CD4-positive, alpha-beta T cell treated with Interleukin-10 for 1 hour (primary cell): Measurements from ENCODE around the gene GPR107.

Experiments
- DNase-seq: peaks from one replicate; pipeline ENCODE4 v3.0.0-alpha.2; 2020

GPR107 gene

DNA sequence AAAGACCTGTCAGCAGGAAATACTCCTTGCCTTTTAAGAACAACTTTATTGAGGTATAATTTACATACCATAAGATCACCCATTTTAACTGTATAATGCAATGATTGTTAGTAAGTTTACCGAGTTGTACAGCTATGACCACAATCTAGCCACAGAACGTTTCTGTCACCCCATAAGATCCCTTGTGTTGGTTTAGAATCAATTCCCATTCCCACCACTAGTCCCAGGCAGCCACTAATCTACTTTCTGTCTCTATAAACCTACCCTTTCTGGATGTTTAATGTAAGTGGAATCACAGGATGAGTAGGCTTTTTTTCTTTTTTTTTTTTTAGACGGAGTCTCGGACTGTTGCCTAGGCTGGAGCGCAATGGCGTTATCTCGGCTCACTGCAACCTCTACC is 4.4 kb downstream of the GPR107 start:
- DNase-seq = peak; percentile 18

DNA sequence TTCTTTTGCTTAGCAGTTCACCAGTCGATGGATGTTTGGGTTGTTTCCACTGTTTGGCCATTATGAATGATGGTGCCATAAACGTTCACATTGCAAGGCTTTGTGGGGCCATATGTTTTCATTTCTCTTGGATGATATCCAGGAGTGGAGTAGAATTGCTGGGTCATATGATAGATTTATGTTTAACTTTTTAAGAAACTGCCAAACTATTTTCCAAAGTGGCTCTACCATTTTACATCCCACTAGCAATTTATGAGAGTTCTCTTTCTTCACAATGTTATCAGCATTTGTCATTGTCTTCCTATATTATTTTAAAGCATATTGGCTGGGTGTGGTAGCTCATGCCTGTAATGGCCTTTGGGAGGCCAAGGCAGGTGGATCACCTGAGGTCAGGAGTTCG is 5.2 kb downstream of the GPR107 start:
- DNase-seq = no peak

DNA sequence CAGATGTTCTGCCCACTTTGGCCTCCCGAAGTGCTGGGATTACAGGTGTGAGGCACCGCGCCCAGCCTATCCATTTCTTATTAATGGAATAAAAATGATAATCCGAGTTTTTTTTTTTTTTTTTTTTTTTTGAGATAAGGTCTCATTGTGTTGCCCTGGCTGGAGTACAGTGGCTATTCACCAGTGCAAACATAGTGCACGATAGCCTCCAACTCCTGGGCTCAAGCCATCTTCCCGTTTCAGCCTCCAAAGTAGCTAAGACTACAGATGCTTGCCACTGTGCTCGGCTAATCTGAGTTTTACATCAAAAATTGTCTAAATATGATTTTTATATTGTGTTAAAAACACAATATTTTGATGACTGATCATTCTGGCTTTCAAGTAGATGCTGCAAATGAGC is 6.6 kb downstream of the GPR107 start:
- DNase-seq = no peak

DNA sequence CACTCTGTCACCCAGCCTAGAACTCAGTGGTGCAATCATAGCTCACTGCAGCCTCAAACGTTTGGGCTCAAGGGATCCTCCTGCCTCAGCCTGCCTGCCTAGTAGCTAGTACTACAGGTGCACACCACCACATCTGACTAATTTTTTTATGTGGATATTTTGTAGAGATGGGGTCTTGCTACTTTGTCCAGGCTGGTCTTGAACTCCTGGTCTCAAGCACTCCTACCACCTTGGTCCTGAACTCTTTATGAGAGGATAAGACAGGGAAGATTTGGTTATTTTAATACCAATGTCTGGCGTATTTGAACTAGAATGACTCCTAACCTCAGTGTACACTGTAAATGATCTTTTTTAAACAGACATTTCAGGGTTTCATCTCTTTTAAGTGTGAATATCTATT is 9.0 kb downstream of the GPR107 start:
- DNase-seq = no peak

DNA sequence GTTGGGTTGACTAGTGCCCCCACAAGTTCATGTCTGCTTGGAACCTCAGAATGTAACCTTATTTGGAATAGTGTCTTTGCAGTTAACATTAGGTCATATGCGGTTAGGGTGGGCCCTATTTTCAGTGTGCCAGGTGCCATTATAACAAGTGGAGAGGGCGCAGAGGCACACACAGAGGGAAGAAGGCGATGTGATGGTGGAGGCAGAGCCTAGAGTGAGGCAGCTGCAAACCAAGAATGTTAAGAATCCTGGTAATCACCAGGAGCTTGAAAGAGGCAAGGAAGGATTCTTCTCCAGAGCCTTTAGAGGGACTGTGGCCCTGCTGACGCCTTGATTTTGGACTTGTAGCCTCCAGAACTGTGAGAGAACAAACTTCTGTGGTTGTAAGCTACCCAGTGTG is 10.9 kb downstream of the GPR107 start:
- DNase-seq = no peak

DNA sequence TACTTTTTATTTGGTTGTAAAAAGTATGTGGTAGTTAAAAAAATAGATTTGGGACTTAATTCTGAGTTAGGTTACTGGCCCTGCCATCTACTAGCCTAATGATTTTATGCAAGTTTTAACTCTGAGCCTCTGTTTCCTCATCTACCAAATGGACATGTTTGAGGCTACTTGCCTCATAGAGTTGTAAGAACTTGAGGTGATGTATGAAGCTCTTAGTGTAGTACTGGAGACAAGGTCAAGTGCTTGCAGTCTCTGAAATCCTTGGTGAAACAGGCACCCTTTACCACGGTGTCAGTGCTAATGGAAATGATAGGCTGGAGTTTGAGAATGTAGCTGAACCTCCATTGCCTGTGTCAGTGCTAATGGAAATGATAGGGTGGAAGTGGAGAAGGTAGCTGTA is 15.3 kb downstream of the GPR107 start:
- DNase-seq = no peak

DNA sequence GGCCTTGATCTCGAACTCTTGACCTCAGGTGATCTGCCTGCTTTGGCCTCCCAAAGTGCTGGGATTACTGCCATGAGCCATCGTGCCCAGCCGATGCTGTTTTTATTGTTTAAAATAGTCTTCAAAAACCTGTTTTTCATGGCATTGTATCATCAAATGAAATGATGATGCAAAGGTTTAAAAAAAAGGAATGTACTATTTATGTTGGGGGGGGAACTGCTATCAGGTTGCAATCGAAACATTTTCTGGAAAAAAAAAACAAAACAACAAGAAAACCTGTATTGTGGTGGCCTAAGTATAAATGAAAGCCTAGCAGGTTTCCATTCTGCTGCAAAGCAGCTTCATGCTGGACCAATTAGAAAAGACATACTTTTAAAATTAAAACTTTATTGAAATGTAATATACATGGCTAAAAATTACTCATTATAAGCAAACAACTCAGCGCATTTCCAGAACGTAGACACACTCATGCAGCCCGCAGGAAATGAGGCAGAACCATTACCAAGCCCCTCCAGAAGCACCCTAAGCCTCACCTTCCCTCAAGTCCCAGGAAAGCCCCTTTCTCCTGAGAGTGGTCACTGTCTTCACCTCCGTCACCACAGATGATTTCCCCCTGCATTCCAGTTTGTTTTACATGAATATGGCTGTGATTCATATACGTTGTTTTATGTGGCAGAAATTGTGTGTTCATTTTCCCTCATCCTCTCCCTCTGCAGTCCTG is 19.0 kb downstream of the GPR107 start:
- DNase-seq = no peak

DNA sequence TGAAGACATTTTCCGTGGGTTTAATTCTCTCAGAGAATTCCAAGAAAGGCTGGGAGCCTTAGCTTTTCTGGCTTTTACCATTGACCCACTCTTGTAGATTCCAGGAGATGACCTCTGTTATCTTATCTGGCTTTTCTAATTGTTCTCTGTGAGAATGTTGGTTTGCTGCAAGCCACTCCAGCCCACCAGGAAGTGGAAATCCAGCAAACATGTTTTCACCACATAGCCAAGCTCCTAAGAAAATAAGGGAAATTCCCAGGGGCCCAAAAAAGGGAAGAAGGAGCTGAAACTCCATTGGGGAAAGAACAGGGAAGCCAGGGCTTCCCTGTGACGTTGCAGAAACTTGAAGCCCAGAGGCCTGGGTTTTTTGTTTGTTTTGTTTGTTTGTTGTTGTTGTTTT is 19.7 kb downstream of the GPR107 start:
- DNase-seq = no peak

DNA sequence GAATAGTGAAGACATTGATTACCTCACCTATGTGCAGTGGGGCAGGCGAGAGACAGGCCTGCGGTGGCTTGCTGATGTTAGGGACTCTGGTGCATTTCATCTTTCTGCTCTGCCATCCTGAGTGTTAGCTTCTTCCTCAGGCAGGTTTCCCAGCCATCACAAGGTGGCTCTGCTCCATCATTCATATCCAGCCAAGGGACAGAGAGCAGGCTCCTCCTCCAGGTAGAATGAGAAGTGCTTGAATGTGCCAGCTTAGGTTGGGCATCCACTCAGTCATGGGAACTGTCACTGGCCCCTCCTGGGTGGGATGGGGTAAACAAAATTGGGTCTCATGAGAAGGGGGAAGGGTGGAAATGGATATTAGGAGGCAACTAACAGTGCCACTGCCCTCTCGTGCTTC is 24.8 kb downstream of the GPR107 start:
- DNase-seq = no peak

DNA sequence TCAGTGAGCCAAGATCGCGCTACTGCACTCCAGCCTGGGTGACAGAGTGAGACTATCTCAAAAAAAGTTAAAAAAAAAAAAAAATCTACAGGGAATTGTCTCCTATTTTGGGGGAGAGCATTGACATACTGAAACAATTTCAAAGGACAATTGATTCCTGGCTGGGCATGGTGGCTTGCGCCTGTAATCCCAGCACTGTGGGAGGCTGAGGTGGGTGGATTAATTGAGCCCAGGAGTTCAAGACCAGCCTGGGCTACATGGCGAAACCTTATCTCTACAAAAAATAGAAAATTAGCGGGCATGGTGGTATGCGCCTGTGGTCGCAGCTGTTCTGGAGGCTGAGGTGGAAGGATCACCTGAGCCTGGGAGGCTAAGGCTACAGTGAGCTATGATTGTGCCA is 30.6 kb downstream of the GPR107 start:
- DNase-seq = no peak

DNA sequence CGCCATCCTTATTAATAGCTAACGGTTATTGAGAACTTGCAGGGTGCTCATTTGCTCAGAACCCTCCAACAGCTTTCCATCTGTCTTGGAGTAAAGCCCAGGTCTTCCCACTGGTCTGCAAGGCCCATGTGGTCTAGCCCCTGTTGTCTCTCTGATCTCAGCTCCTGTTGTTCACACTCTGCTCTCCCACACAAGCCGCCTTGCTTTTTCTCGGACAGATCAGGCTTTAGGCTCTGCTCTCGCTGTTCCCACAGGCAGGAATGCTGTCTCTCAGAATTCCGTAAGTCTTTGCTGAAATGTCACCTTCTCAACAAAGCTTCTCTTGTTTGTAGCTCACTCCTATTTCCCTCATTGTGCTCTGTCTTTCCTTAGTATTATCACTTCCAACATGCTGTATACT is 34.3 kb downstream of the GPR107 start:
- no peak for DNase-seq

DNA sequence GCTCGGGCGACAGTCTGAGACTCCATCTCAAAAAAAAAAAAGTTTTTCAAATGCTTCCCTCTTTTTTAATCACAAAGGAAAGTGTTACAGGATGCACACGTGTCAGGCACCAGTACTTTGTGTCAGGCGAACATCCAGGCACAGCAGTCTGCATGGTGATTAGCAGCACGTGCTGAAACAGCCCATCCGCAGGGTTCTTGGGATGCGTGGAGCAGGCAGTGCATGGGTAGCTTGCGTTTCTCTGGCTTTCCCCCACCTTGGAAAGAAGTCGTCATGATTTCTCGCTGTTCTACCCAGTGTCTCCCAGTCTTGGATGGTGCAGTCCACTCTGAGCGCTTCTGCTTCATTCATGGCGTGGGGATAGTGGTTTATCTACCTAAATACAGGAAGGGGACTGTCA is 35.4 kb downstream of the GPR107 start:
- no peak for DNase-seq

DNA sequence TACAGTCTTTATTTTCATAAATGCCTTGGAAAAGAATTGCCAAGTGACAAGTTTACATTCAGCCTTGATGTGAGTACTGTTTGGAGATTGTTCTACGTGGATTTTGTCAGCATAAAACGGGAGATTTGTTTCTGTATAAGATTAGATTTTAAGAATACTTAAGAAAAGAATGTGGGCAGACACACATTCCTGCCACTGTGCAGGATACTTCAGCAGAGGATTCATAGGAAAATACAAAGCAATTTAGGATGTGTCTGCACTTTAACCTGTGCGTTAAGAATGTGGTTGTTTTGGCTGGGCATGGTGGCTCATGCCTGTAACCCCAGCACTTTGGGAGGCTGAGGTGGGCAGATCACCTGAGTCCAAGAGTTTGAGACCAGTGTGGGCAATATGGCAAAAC is 37.2 kb downstream of the GPR107 start:
- no peak for DNase-seq

DNA sequence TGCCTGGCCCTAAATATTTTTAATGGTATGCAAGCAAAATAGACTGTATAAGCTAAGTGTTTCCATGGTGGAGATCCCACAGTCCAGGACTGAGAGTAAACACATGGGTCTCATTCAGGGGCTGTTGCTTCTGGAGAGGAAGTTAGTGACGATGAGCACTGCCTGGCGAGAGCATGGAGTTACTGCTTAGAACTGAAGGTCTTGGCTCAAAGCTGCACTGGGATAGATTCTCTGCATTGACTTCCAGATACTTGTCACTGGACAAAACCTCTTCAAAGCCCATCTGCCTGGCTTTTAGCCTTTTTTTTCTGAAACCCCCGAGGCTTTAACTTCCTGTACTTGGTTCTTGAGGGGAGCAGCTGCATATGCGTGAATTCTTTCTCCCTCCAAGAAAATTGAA is 39.2 kb downstream of the GPR107 start:
- DNase-seq = no peak

DNA sequence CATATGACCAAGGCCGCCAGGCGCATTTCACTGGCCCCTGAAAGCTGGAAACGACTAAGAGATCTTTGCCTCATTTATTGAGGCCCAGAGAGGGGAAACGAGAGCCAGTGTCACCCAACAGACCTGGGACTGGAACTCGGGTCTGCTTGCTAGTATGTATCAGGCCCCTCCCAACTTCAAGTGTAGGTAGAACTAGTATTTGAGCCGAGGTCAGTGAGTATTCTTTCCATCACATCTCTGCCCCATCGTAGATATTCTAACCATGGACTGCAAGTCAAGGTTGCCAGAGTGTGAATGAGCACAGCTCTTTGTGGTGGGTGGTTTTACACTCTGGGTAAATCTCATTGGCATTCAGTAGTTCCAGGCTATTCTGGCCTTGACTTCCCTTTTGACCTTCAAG is 42.2 kb downstream of the GPR107 start:
- no peak for DNase-seq

DNA sequence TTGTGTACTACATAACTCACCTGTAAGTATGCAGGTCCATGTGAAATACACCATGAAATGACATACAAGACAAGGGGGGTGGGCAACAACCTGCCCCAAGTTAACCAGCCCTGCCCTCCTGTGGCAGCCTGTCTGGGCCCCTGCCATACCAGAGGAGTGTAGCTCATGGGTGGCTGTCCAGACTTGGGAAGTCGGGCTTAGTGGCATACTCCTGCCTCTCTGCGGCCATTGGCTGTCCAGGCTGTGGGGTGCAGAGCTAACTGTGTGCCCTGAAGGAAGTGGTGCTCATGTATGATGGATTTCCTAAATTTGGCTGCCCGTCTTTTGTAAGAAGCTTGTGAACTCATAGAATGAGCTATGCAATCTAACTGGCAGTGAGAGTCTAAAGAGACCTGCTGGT is 47.0 kb downstream of the GPR107 start:
- DNase-seq = no peak

DNA sequence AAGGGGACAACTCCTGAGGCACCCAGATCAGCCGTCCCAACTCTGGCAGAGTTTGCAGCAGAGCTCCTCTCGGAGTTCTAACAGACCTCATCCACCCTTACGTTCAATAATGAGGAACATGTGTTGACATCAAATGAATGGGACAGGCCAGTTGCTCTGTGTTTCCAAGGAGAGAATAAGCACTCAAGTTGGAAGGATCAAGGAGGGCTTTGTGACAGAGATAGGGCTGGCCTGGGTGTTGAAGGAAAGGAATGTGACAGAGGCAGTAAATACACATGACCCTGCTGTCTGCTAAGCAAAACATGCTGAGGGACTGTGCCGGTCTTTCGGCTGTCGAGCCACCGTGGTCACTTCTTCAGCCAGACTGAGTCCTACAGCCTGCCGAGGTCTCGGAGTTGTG is 48.2 kb downstream of the GPR107 start:
- DNase-seq = no peak

DNA sequence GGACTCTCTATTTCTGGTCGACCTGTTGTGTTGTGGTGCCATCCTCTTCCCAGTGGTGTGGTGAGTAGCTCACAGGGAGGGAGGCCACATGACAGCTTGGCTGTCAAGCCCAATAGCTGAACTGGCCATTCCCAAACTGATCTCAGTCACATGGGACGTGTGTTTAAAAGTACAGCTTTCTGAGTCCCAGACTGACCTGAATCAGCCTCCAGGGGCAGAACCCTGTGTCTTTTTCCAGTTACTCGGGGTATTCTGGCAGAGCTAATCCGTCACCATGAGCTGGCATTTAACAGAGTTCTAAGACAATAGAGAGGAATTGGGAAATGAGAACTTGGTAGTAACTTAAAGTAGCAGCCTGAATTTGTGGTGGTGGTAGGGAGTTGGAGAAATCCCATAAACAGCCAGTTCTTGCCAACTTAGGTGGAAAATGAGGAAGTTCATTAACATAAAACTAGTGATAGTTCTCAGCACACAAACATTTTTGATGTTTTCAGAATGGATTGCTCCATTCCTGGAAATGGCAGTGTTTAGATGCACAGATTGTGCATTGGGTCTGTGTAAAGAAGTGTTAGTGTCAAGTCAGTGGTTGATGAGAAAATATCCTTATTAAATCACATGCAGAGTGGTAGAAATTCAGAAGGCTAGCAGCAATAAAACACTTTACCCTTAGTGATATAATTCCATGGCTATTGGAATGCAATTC is 50.9 kb downstream of the GPR107 start:
- no peak for DNase-seq

DNA sequence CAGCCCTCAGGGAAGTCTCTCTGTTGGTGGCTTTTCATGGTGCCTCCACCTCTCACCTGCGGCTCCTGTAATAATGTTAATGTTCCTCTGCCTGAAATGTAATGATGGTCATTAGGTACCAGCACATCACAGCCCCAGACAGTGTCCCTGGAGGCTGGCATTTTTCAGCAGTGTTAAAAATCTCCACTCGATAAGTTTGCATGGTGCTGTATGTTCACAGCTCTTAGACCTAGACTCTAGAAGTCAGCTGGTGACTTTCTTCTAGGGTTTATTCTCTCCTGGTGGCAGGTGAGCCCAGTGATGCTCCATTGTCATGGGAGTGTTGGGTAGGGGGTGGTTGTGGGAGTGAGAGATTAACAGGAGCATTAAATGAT is 53.1 kb downstream of the GPR107 start:
- DNase-seq = no peak

DNA sequence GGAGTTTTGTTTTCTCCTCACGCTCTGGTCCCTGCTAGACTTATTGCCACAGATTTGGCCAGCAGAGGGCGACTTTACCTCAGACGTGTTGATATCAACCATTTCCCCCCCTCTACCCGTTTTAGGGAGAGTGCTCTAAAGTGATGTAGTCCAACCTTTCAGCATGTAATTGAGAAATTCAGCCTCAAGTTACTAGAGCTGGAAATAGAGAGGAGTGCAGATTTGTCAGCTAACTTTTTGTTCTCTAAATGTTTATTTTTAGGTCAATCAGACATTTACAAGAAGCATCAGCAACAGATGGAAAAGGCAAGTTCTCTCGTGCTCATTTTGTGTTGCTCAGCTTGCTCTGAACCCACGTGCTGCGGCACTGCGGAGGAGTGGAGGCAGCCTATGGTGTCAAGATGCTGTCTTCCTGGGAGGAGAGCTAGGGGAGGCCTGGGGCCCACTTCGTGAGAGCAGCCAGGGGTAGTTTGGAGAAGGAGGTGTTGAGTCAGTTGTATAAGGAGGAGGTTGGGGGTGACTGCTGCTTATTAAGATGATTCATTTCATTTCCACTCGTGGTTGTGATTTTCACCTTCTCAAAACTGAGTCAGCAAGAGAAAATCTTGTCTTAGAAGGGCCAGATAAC is 53.6 kb downstream of the GPR107 start:
- peak; percentile 85 for DNase-seq

DNA sequence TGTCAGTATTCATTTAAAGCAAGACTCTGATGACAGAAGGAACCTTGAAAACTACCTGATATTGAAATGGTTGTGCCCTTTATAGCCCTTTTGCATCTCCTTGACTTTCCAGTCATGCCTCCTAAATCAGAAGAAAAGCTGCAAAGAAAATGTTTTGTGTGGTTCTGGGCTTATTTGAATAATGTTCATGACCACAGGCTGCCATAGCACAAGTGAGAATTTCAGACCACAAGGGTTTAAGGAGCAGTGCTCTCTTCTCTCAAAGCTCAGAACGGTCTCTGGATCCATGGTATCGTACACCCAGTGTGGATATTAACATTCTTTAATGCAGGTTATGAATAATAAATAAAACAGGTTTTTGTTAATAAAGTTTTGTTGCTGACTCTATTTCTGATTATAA is 54.2 kb downstream of the GPR107 start:
- no peak for DNase-seq

DNA sequence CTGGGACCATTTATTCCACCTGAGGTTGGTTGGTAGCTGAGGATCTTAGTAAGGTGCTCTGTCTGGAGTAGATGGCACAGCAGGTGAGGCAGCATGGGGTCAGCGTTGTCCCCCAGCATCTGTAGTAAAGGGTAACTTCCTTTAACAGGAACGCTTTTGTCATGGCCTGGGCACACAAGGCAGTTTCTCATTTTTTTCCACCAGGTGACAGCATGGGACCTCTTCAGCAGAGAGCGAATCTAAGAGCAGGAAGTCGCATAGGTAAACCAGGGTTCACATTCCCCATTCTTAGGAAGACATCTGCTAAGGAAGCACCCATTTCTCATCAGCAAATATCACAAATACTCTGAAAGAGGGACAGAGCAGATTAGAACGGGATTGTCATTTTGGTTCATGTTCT is 56.5 kb downstream of the GPR107 start:
- peak; percentile 11 for DNase-seq

DNA sequence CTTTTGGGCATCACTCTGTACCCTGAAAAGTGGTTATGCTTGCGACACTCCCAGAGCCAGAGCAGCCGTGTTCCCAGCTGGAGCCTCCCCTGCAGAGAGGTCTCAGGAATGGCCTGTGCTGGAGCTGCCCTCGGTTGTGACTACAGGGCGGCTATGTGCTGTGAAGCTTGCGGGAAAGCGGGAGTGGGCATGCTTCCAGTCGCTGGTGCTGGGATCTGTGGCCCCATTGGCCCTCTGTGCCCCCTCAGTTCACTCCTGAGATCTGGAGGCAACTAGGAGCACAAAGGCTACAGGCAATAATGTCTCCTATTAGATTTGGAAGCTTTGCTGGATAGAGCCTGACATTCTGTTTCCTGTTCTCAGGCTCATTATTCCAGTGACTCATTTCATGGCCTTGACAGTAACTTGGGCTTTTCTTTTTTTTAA is 56.9 kb downstream of the GPR107 start:
- no peak for DNase-seq

DNA sequence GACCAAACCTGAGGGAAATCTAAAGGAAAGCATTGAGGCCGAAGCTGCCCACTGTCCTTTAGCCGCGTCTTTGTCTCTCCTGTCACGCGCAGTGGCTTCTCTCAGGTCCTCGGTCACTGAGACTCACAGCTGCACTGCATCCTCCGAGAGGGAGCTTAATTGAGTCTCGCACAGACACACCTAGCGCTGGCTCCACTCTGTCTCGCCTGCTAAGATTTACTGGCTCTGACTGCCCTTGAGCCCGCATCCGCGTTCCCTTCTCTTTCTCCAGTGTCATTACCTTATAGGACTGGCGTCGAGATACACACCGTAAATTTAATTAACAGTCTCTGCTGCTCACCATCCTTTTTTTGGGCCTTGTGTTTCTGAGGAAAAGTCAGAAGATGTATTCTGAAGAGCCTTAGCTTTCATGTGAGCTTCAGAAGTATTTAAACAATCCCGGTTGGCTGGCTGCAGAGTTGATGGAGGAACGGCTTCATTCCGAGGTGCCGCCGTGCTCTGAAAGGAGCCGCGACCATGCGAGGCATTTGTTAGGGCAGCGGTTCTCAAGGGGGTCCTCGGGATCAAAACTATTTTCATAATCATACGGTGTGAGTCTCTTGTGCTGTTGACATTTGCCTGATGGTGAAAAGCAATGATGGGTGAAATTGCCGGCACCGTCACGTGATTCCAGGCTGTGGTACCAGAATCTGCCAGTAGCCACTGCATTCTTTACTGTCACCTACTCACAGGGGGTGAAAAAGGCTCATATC is 58.3 kb downstream of the GPR107 start:
- no peak for DNase-seq
